Lung (tissue), 12 donors: ENCODE results near the gene AP3D1. TPM values are rescaled to one million over a fixed set of nuclear protein-coding genes. Genes with fewer than 3 reads are reported as not detected.
A peak's percentile ranks its signal among the peaks of the same experiment; 100 is the strongest.

Experiments
- ATAC-seq: fragments of 200-7000 bp; cut with Tn5 transposase; one replicate; pipeline ENCODE4 v1.9.1; 2020; ENCODE audit warnings: moderate number of reproducible peaks; ENCODE audit not compliant: insufficient read depth, low FRiP score
- DNase-seq, 3 donors: peaks; one replicate each; pipeline ENCODE4 v3.0.0-alpha.2; 2013 to 2017
- H3K27ac ChIP-seq, 2 donors: one replicate each; pipeline ENCODE4 v1.5.1; 2013; ENCODE audit warnings: mild to moderate bottlenecking in 2 of 2, moderate library complexity in 2 of 2, control low read depth in 1 of 2, inconsistent platforms in 1 of 2, low read depth in 1 of 2, low read length in 1 of 2
- H3K27me3 ChIP-seq, 3 donors: one replicate each; pipeline ENCODE4 v1.5.1; 2013; ENCODE audit warnings: low read length in 2 of 3; ENCODE audit not compliant: control insufficient read depth in 3 of 3, insufficient read depth in 3 of 3
- H3K36me3 ChIP-seq, 4 donors: one replicate each; pipeline ENCODE4 v1.5.1; 2013; ENCODE audit warnings: low read length in 4 of 4, mild to moderate bottlenecking in 1 of 4, moderate library complexity in 1 of 4; ENCODE audit not compliant: control insufficient read depth in 4 of 4, insufficient read depth in 4 of 4
- H3K4me1 ChIP-seq, 5 donors: one replicate each; pipeline ENCODE4 v1.5.1; 2013; ENCODE audit warnings: low read length in 5 of 5, mild to moderate bottlenecking in 2 of 5, moderate library complexity in 1 of 5; ENCODE audit not compliant: control insufficient read depth in 5 of 5, insufficient read depth in 5 of 5
- H3K4me3 ChIP-seq: one replicate; pipeline ENCODE4 v1.5.1; 2013; ENCODE audit warnings: mild to moderate bottlenecking, control low read depth, moderate library complexity
- H3K9ac ChIP-seq, 2 donors: one replicate each; pipeline ENCODE4 v1.5.1; 2013; ENCODE audit warnings: low read length in 2 of 2, control low read depth in 1 of 2; ENCODE audit not compliant: insufficient read depth in 1 of 2
- H3K9me3 ChIP-seq, 4 donors: one replicate each; pipeline ENCODE4 v1.5.1; 2013; ENCODE audit warnings: low read length in 3 of 4, mild to moderate bottlenecking in 1 of 4, moderate library complexity in 1 of 4; ENCODE audit not compliant: control insufficient read depth in 4 of 4, insufficient read depth in 3 of 4
- CTCF ChIP-seq: IDR thresholded peaks from 2 replicates; pipeline ENCODE4 v1.5.1; 2012; ENCODE audit warnings: mild to moderate bottlenecking; ENCODE audit errors: control extremely low read depth, extremely low read depth
- whole genome bisulfite sequencing, 2 donors: extraction: QIAGEN DNeasy Blood & Tissue Kit; methylation state at CpG; one replicate each; pipeline ENCODE4 v1.1.7; 2013; 5-methylcytosine and 5-hydroxymethylcytosine counted together
- polyA plus RNA-seq, 2 donors: library from polyadenylated mRNA; stranded (reverse); fragments of 200-250 nt; gene quantifications; one replicate each; pipeline ENCODE4 v1.2.1, GENCODE V29; 2013
- total RNA-seq, 2 donors: library from RNA; depleted of rRNA in 1 of 2; stranded (reverse); fragments of >200 nt in 1 of 2; gene quantifications; one replicate each; pipeline ENCODE4 v1.2.1, GENCODE V29; 2014 to 2021
- donor health status: control.
- donor health status: control.
- donor health status: Bipolar disorder and iron deficiency.
- donor health status: healthy.
- donor health status: DM: yes; HTN: yes; CAD: no.

The AP3D1 gene
- total and polyA plus RNA-seq, 4 donors, result 55.3 to 144 (median 85.4) TPM

GRCh38 chr19:2173388-2173766, 22.0 kb upstream of the AP3D1 start:
- ATAC-seq (no peak), DNase-seq (no peak)
- no peaks in the 10 kb centered on the region for H3K27me3 ChIP-seq
- TF ChIP-seq CTCF, result no peak
- H3K27ac ChIP-seq, result no peak overlapping the region
- peaks cover 0 to 11% (median 3%) of the 10 kb centered on the region in 4 donors for H3K36me3 ChIP-seq
- no peak overlapping the region for H3K4me3 ChIP-seq
- H3K9me3 ChIP-seq, result no peaks in the 10 kb centered on the region
- H3K4me1 ChIP-seq, result peaks cover 11 to 29% (median 20%) of the 10 kb centered on the region in 5 donors
- 92 to 93% methylated on average over 21 of the region's 21 CpGs for WGBS, 2 donors
- H3K9ac ChIP-seq, result no peak overlapping the region

- DNase-seq (peak; percentile 70 to 86 (median 84)), ATAC-seq (no peak)
- H3K9me3 ChIP-seq, result no peaks in the 10 kb centered on the region
- H3K9ac ChIP-seq, result peak overlapping the region in 1 of 2 donors; percentile 23
- H3K27ac ChIP-seq, result peak overlapping the region; percentile 27 to 51
- no peaks in the 10 kb centered on the region for H3K27me3 ChIP-seq
- H3K36me3 ChIP-seq, result peaks cover 0 to 11% (median 3%) of the 10 kb centered on the region in 4 donors
- WGBS, 2 donors, result 39 to 46% methylated on average over 27 of the region's 27 CpGs
- H3K4me3 ChIP-seq, result no peak overlapping the region
- H3K4me1 ChIP-seq, result peaks cover 28 to 47% (median 29%) of the 10 kb centered on the region in 5 donors
- TF ChIP-seq CTCF, result no peak
These were observed 20.2 kb upstream of the AP3D1 start for GRCh38 chr19:2171349-2172145.

GRCh38 chr19:2170987-2171348, 19.6 kb upstream of the AP3D1 start:
- Histone ChIP-seq H3K4me1 (peaks cover 26 to 50% (median 31%) of the 10 kb centered on the region in 5 donors), H3K9ac (peak overlapping the region in 1 of 2 donors; percentile 17), H3K27ac (peak overlapping the region; percentile 27 to 51), H3K9me3 (no peaks in the 10 kb centered on the region), H3K36me3 (peaks cover 0 to 9% (median 3%) of the 10 kb centered on the region in 4 donors), H3K27me3 (no peaks in the 10 kb centered on the region), H3K4me3 (no peak overlapping the region)
- ATAC-seq (no peak), DNase-seq (no peak)
- 79 to 88% methylated on average over 5 of the region's 5 CpGs for WGBS, 2 donors
- no peak for TF ChIP-seq CTCF
